ENCODE data around the gene HEPACAM.

DNA sequence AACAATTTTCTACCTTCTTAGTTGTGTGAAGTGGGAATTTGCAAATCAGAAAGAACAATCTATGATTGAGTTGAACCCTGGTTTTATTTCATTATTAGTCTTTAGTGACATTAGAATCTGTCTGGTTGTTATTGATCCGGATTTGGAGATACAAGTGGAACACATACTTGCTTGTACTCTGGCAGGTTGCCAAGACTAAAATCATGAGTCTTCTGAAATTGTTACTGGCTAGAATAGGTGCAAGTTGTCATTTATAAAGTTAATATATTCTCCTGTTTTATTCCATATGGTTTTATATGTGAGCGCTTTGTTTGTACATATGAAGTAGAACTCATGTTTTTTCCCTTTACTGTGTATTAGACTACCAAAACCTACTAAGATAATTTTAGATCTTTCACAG lies 41.2 kb upstream of the HEPACAM start:
- TF ChIP-seq, protein P1, sequence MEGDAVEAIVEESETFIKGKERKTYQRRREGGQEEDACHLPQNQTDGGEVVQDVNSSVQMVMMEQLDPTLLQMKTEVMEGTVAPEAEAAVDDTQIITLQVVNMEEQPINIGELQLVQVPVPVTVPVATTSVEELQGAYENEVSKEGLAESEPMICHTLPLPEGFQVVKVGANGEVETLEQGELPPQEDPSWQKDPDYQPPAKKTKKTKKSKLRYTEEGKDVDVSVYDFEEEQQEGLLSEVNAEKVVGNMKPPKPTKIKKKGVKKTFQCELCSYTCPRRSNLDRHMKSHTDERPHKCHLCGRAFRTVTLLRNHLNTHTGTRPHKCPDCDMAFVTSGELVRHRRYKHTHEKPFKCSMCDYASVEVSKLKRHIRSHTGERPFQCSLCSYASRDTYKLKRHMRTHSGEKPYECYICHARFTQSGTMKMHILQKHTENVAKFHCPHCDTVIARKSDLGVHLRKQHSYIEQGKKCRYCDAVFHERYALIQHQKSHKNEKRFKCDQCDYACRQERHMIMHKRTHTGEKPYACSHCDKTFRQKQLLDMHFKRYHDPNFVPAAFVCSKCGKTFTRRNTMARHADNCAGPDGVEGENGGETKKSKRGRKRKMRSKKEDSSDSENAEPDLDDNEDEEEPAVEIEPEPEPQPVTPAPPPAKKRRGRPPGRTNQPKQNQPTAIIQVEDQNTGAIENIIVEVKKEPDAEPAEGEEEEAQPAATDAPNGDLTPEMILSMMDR (IDR thresholded peaks at IDR 0.05; ENCODE audit: low read depth, low read length, poor library complexity, severe bottlenecking): no peak
- no peak for TF ChIP-seq EZH2phosphoT487 (IDR thresholded peaks at IDR 0.05; ENCODE audit: borderline replicate concordance, low read length)
